SJSA1 (cell line): ENCODE results near the gene TRIP13. TPM values are rescaled to one million over a fixed set of nuclear protein-coding genes. Genes with fewer than 3 reads are reported as not detected.

ENCODE experiments used
- DNase-seq, 2 experiments: peaks; one replicate each; pipeline ENCODE4 v3.0.0-alpha.2; 2015 to 2020; ENCODE audit warnings: low spot score in 2 of 2, low read depth in 1 of 2
- H3K27ac ChIP-seq: fragments of 250-450 bp; sonication (Bioruptor Pico); 2 replicates; pipeline ENCODE4 v1.5.1; 2020; ENCODE audit warnings: mild to moderate bottlenecking, moderate library complexity
- H3K27me3 ChIP-seq: fragments of 250-450 bp; sonication (Bioruptor Pico); replicated peaks from 2 replicates; pipeline ENCODE4 v1.5.1; 2020; ENCODE audit warnings: mild to moderate bottlenecking, moderate library complexity
- H3K36me3 ChIP-seq: fragments of 250-450 bp; sonication (Bioruptor Pico); 2 replicates; pipeline ENCODE4 v1.5.1; 2020; ENCODE audit warnings: mild to moderate bottlenecking
- H3K4me1 ChIP-seq: fragments of 250-450 bp; sonication (Bioruptor Pico); replicated peaks from 2 replicates; pipeline ENCODE4 v1.6.1; 2021; ENCODE audit warnings: mild to moderate bottlenecking
- H3K4me3 ChIP-seq: fragments of 250-450 bp; sonication (Bioruptor Pico); 2 replicates; pipeline ENCODE4 v1.5.1; 2020; ENCODE audit warnings: mild to moderate bottlenecking
- H3K9me3 ChIP-seq: fragments of 250-450 bp; sonication (Bioruptor Pico); replicated peaks from 2 replicates; pipeline ENCODE4 v1.5.1; 2020; ENCODE audit warnings: mild to moderate bottlenecking
- total RNA-seq: library from RNA; depleted of rRNA; stranded (reverse); fragments of >200 nt; shearing (Covaris generic); gene quantifications from 2 replicates; pipeline ENCODE4 v1.2.3, GENCODE V29; 2014

TRIP13 gene
- total RNA-seq, 1 experiment from 2014 or later = 108 TPM

DNA sequence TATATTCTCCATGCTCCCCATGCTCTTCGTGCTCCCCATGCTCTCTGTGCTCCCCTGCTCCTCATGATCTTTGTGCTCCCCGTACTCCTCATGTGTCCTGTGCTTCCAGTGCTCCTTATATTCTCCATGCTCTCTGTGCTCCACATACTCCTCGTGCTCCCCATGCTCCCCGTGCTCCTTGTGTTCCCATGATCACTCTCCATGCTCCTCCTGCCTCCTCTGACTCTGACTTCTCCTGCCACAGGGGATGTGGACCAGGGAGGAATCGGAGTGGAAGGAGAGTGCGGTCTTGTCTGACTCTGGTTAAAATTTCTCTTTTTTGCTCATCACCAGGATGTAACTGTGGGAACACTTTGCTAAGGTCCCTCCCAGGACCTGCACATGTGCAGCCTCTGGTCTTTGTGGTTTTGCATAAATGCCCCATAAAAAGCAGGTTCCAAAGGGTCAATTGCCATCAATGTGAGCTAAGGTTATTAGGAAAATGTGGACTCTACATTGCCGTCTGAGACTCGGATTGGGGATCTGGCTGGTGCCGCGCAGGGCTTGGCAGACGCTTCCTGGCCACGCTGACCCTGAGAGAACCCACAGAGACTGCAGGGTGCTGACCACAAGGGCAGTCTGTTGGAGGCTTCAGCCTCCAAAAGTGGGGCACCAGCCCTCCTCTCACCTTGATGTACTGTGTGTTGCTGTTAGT is 52.5 kb downstream of the TRIP13 start:
- peak in 1 of 2 experiments; percentile 41 for DNase-seq
- peaks cover 58% of the 10 kb centered on the region for H3K27me3 ChIP-seq

DNA sequence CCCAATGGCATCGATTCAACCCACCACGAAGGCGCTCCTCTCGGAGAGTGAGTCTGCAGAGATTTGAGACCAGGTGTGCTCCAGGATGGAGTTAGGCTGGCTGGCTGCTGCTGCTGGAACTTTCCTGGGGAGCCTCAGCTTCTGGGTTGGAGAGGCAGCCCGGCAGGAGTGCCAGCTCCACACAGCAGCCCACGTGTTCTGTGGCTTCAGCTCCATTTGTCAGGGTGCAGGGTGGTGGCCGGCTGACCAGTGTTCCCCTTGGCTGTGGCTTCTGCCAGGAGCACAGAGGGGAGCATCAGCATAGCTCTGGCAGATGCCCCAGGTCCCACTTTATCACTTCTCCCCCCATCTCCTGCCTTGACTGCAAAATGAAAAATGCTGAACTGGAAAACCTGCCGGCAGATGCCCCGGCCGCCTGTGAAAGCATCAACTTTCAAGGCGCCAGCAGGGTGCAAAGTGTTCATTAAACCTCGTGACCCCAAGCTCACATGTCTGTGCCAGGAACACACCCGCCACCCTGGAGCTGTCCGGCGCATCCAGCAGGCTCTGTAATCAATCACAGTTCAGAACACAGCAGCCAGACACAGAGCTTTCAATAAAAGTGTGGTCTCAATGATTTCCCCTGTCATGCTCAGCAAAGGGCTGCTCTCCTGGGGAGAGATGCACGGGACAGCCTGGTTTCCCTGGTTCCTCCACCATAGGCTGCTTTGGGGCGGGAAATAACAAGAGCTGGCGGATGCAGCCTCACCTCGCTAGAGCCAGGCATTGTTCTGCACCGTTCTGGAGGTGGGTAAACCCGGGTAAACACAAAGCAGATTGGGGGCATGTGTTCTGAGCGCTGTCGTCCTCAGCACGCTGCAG is 53.2 kb downstream of the TRIP13 start:
- Histone ChIP-seq H3K9me3 (peaks cover 6% of the 10 kb centered on the region; the same call in 1 of the 2 replicates), H3K27ac (no peak overlapping the region), H3K4me3 (no peak overlapping the region), H3K27me3 (peaks cover 58% of the 10 kb centered on the region), H3K4me1 (no peaks in the 10 kb centered on the region), H3K36me3 (no peaks in the 10 kb centered on the region)
- DNase-seq = peak in 1 of 2 experiments; percentile 41

More for the DNA sequence above, 52.5 kb downstream of the TRIP13 start:
- Histone ChIP-seq H3K4me3 (no peak overlapping the region), H3K27ac (no peak overlapping the region), H3K9me3 (no peaks in the 10 kb centered on the region), H3K4me1 (no peaks in the 10 kb centered on the region), H3K36me3 (no peaks in the 10 kb centered on the region)

DNA sequence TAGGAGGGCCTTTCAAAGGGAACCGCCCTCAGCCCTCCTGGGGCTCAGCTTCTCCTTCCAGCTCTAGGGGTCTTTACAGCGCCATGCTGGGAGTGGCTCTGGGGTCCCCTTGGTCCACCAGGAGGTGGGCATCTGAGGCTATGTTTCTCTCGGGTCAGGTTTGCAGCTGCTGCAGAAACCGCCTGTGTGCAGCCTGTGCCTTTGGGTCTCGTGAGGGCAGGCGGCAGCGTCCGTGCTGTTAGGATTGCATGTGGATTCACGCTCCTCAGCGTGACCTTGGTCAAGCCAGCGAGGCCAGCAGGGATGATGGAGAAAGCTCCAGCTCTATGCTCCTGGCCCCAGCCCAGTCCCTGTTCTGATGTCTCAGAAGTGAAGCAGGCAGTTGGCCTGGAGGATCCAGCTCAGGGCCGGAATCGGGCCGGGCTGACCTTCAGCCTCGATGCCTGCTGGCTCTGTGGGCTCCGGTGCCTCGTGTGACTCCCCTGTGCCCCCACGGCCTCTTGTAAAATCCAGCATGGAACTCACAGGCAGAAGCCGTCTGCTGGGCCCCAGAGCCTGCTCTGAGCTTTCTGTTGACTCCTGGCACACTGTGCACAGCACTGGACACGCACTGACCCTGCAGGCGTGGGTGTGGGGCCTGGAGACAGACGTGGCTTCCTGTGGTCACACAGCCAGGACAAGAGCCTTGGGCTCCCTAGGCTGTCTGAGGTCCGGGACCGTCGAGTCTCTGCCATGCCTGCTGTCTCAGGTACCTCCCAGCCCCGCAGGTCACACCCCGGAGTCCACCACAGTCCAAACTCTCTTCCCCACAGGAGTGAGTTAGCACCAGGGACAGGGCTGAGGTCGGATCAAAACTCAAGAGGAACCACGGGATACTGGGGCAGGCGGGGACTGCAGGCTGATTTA is 54.3 kb downstream of the TRIP13 start:
- Histone ChIP-seq H3K27ac (no peak overlapping the region), H3K27me3 (peaks cover 52% of the 10 kb centered on the region), H3K9me3 (peaks cover 16% of the 10 kb centered on the region; the same call in 1 of the 2 replicates), H3K4me1 (no peaks in the 10 kb centered on the region), H3K4me3 (no peak overlapping the region), H3K36me3 (no peaks in the 10 kb centered on the region)
- peak in 1 of 2 experiments; percentile 48 for DNase-seq

DNA sequence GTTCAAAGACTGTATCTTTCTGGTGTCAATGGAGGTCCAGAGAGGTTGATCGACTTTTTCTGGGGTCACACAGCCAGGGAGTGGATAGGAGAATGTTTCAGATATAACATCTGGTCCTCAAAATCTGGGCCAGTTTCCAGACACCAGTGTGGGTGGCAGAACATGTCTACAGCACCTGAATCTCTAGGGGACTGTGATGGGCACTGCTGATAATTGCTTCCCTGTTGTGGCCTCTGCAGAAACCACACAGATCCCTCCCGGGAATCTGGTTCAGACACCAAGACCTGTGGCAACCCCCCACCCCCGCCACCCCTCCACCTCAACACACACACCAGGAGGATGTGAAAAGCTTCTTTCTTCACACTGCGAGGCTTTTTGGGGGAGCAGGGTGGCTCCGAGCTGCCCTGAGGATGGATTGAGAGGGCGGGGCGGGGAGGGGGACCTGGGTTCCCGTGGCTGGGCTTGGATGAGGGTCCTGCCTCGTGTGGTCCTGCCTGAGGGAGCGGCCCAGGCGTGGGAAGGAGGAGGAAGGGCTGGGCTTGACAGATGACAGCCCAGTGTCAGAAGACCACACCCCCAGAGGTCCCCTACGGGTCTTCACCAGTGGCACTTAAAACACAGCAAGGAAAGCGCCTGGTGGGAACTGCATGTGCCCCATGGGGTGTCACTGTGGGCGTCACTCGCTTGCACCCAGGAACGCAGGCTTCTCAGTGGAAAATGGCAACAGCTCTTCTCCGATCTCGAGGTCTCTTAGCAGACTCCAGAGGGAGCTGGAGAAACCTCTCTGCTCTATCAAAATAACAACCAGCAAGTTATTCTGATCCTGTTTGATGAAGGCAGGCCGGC is 55.2 kb downstream of the TRIP13 start:
- H3K9me3 ChIP-seq = peaks cover 16% of the 10 kb centered on the region; the same call in 1 of the 2 replicates
- no peaks in the 10 kb centered on the region for H3K4me1 ChIP-seq
- H3K36me3 ChIP-seq = no peaks in the 10 kb centered on the region
- H3K4me3 ChIP-seq = no peak overlapping the region
- H3K27me3 ChIP-seq = peaks cover 46% of the 10 kb centered on the region
- DNase-seq = no peak
- H3K27ac ChIP-seq = no peak overlapping the region

DNA sequence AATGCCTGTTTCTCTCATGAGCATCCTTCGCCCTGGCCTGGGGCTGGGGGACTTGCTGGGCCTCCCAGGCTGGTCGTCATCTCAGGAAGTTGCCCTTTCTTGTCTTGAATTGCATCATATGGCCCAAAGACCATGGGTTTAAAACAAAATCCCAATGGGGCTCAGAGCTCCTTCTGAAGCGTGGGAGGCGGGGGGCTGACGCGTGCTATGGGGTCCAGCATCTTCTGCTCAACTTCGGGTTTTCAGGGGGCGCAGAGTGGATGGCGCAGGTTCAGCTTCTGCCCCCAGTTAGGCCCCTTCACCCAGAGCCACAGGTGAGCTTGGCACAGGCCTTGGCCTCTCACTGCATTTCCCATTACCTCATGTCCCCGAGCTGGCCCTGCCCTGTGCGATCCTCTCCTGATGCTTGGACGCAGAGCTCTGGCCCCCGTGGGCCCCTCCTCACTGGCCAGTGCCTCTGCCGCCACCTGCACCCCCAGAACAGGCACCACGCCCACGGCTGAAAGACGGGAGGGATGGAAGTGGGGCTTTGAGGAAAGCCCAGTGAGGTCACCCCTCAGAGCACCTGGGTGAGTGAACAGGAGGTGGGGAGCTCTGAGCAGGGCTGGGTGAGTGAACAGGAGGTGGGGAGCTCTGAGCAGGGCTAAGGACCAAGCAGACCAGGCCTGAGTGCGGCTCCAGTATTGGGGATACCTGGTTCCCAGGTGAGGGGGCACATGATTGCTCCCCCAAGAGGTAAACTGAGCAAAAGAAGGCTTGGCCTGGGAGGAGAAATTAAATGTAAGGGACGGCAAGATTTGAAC is 56.0 kb downstream of the TRIP13 start:
- no peaks in the 10 kb centered on the region for H3K4me1 ChIP-seq
- DNase-seq = peak in 1 of 2 experiments; percentile 44
- no peaks in the 10 kb centered on the region for H3K36me3 ChIP-seq
- H3K9me3 ChIP-seq = peaks cover 16% of the 10 kb centered on the region; the same call in 1 of the 2 replicates
- H3K27ac ChIP-seq = no peak overlapping the region
- peaks cover 41% of the 10 kb centered on the region for H3K27me3 ChIP-seq
- H3K4me3 ChIP-seq = no peak overlapping the region

DNA sequence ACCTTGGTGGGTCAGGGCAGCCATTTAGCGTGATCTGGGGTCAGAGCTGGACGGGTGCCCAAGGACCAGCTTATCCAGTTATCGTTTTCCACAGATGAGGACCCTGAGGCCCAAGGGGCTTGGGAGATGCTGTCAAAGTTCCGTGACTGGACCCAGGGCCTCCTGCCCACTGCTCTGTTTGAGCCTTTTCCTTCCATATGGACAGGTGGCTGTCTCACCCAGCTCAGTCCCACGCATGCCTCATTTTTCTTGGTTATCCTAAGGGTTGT is 56.5 kb downstream of the TRIP13 start:
- H3K36me3 ChIP-seq = no peaks in the 10 kb centered on the region
- H3K4me3 ChIP-seq = no peak overlapping the region
- H3K9me3 ChIP-seq = peaks cover 16% of the 10 kb centered on the region; the same call in 1 of the 2 replicates
- no peaks in the 10 kb centered on the region for H3K4me1 ChIP-seq
- H3K27me3 ChIP-seq = peaks cover 38% of the 10 kb centered on the region
- DNase-seq = peak in 1 of 2 experiments; percentile 48
- H3K27ac ChIP-seq = no peak overlapping the region

DNA sequence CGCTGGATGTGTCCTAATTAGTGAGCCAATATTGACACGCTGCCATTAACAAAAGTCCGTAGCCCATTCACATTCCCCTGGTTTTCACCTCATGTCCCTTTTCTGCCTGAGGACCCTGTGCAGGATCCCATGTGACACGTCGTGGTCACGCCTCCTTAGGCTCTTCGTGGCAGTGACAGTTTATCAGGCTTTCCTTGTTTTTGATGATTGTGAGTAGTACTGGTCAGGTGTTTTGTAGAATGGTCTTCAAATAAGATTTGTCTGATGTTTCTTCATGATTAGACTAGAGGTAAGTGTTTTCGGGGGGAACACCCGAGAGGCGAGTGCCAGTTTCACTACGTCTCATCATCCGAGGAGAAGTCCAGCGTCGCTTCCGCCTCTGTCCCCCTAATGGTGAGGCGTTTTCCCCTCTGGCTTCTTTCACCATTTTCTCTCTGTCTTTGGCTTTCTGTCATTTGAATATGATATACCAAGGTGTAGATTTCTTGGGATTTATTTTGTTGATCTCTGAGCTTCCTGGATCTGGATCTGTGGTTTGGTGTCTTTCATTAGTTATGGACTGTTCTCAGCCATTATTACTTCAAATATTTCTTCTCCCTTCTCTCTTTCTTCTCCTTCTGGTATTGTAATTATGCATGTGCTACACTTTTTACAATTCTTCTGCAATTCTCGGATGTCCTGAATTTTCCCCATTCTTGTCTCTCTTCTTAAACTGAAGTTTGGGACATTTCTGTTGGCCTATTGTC is 57.3 kb downstream of the TRIP13 start:
- Histone ChIP-seq H3K36me3 (no peaks in the 10 kb centered on the region), H3K4me1 (no peaks in the 10 kb centered on the region), H3K9me3 (peaks cover 16% of the 10 kb centered on the region; the same call in 1 of the 2 replicates), H3K4me3 (no peak overlapping the region), H3K27me3 (peaks cover 35% of the 10 kb centered on the region), H3K27ac (no peak overlapping the region)
- peak in 1 of 2 experiments; percentile 35 for DNase-seq

DNA sequence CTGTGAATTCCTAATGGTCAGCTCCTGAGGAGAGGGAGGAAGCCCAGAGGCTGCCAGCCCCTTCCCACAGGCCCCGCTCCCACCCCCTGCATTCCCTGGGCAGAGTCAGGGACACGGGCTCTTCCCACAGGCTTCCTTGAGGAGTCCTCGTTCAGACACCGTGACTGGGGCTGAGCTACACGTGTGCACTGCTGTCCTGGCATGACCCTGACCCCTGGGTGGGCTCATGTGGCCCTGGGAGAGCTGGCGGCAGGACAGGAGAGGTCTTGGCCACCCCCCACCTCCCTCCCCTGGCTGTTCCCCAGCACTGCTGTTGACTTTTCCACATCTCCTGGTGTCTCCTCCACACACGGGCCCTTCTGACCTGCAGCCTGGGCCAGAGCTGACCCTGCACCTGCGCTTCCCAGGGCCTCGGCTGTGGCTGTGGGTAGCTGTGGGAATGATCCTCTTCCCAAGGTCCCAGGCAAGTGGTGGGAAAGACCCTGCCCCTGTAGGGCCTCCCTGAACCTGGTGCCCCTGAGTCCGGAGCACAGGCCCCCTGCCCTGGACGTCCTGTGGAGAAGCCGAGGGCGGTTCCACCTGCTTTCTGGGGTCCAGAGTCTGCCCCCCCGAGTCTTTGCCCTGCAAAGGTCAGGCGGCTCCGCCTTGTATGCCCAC is 59.4 kb downstream of the TRIP13 start:
- Histone ChIP-seq H3K9me3 (peaks cover 16% of the 10 kb centered on the region; the same call in 1 of the 2 replicates), H3K36me3 (no peaks in the 10 kb centered on the region), H3K4me1 (peaks cover 15% of the 10 kb centered on the region), H3K4me3 (no peak overlapping the region), H3K27ac (no peak overlapping the region), H3K27me3 (peaks cover 14% of the 10 kb centered on the region)
- peak in 1 of 2 experiments; percentile 50 for DNase-seq

DNA sequence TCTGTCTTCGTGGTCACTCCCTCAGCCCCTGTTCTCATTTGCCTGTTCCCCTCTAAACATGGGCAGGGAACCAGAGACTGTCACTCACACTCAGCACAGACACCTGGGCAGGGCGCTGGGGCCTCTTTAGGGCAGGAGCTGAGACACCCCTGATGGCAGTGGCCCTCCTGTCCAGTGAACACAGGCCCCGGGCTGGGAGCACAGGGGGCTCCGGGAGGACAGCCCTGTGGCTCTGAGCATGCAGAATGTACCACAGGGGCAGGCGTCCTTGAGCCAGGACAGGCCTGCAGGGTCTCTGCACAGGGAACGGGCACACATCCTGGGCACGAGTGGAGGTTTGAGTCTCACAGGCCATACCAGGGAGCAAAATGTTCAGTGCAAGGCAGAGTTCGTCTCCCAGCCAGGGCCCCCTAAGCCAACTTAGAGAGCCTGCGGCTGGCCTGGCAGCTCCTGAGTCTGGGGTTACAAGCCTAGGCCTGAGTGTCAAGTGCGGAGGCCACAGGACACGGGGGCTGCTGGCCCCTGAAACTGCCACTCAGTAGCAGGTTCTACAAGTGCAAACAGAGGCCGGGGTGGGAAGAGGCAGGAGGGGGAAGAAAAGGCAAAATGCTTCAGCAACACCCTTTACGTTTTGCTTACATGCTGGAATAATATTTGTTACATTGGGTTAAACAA is 60.0 kb downstream of the TRIP13 start:
- no peak overlapping the region for H3K27ac ChIP-seq
- H3K9me3 ChIP-seq = peaks cover 16% of the 10 kb centered on the region; the same call in 1 of the 2 replicates
- H3K4me1 ChIP-seq = peaks cover 22% of the 10 kb centered on the region
- DNase-seq = peak in 1 of 2 experiments; percentile 48
- no peaks in the 10 kb centered on the region for H3K36me3 ChIP-seq
- no peak overlapping the region for H3K4me3 ChIP-seq
- peaks cover 7% of the 10 kb centered on the region for H3K27me3 ChIP-seq

DNA sequence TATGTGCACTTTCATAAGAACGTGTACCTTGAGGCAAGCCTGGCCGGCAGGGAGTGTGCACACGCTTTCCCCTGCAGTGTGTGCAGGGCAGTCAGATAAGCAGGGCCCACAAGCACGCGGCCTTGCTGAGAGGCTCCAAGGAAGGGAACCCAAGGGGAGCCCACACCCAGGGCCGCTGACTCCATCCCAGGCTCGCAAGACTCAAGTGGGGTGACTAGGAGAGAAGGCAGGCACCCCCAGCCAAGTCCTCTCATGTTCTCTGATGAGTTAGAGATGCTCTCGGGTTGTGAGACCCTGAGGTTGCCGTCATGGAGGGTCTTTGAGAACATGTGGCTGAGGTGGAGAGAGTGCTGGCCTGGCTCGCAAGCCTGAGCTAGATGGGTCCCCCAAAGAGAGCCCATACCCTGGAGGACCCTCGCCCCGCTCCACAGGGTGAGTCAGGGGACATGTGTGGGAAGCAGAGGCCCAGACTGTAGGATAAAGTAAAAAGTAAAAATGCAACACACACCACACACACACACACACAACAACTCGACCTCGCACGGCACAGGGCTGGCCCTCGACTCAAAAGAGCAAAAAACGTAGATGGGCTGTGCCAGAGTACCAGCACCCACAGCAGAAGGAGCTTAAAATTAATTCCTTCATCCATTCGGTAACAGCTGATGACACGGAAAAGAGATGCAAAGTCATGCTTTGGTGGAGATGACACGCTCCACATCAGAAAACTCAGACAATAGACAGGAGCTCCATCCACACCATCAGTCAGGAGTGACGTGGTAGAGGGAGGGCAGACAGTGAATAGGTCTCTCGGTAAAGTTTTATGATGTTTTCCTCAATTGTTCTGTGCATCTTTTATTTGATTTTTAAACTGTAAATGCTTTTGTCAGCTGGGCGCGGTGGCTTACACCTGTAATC is 61.1 kb downstream of the TRIP13 start:
- Histone ChIP-seq H3K9me3 (peaks cover 16% of the 10 kb centered on the region), H3K4me3 (no peak overlapping the region), H3K27ac (no peak overlapping the region), H3K27me3 (no peaks in the 10 kb centered on the region; the same call in 1 of the 2 replicates), H3K4me1 (peaks cover 33% of the 10 kb centered on the region), H3K36me3 (no peaks in the 10 kb centered on the region)
- peak in 1 of 2 experiments; percentile 47 for DNase-seq
